Ascending aorta (tissue), 2 donors: ENCODE measurements around the gene ZNF599. TPM values are rescaled to one million over a fixed set of nuclear protein-coding genes. Genes with fewer than 3 reads are reported as not detected.
A peak's percentile ranks its signal among the peaks of the same experiment; 100 is the strongest.

ENCODE experiments used
- DNase-seq, 2 donors: peaks; one replicate each; pipeline ENCODE4 v3.0.0-alpha.2; 2019; ENCODE audit warnings: low spot score in 2 of 2
- H3K27ac ChIP-seq, 2 donors: fragments of 200-600 bp; sonication (generic); one replicate each; pipeline ENCODE4 v1.5.1; 2016 to 2017; ENCODE audit warnings: mild to moderate bottlenecking in 1 of 2
- H3K27me3 ChIP-seq: fragments of 200-600 bp; sonication (generic); one replicate; pipeline ENCODE4 v1.5.1; 2017
- H3K36me3 ChIP-seq, 2 donors: fragments of 200-600 bp; sonication (generic); one replicate each; pipeline ENCODE4 v1.5.1; 2016
- H3K4me1 ChIP-seq, 2 donors: fragments of 200-600 bp; sonication (generic); one replicate each; pipeline ENCODE4 v1.5.1; 2016 to 2017; ENCODE audit warnings: mild to moderate bottlenecking in 1 of 2
- H3K4me3 ChIP-seq, 2 donors: fragments of 200-600 bp; sonication (generic); one replicate each; pipeline ENCODE4 v1.5.1; 2016 to 2017; ENCODE audit warnings: mild to moderate bottlenecking in 1 of 2
- H3K9me3 ChIP-seq, 2 donors: fragments of 200-600 bp; sonication (generic); one replicate each; pipeline ENCODE4 v1.5.1; 2016
- intact Hi-C: fragments of 100-400 bp; cut with DNase I; formaldehyde crosslinking; loops from one replicate; pipeline ENCODE4 v1.15.1; 2023
- total RNA-seq: library from RNA; depleted of rRNA; stranded (reverse); fragments of >200 nt; gene quantifications from one replicate; pipeline ENCODE4 v1.1.0, GENCODE V29; 2016
- TF ChIP-seq, protein P1 (sequence below), 3 experiments: fragments of 200-600 bp in 2 of 3; fragments of 450-650 bp in 1 of 3; sonication (generic) in 2 of 3; IDR thresholded peaks; one replicate each; pipeline ENCODE4 v1.5.1; 2016 to 2019; ENCODE audit warnings: antibody characterized with exemption in 3 of 3, mild to moderate bottlenecking in 1 of 3, moderate library complexity in 1 of 3

The ZNF599 gene
- total RNA-seq = 2.2 TPM

GRCh38 chr19:34772697-34773554, at the start of gene ZNF599:
Gene ZNF599, minus strand, starts transcription at chr19:34773215. Its CDS starts 374 bp downstream, at chr19:34772841.
- Histone ChIP-seq H3K4me1 (peaks cover 0 to 3% of the 10 kb centered on the region in 2 donors), H3K27ac (peak within 1 kb of the TSS; percentile 75 to 80), H3K27me3 (no peaks in the 10 kb centered on the region), H3K36me3 (peaks cover 9 to 24% of the 10 kb centered on the region in 2 donors), H3K4me3 (peak within 1 kb of the TSS; percentile 80 to 89), H3K9me3 (no peaks in the 10 kb centered on the region)
- intact Hi-C loops = loop anchor here (1.0 to 5.0 kb wide), 3 partner anchors 40 to 1714 kb away; partner anchors contain the start of genes SCGB2B2, ZNF302 and ZNF566
- DNase-seq = peak; percentile 57 to 94
- TF ChIP-seq, protein P1, sequence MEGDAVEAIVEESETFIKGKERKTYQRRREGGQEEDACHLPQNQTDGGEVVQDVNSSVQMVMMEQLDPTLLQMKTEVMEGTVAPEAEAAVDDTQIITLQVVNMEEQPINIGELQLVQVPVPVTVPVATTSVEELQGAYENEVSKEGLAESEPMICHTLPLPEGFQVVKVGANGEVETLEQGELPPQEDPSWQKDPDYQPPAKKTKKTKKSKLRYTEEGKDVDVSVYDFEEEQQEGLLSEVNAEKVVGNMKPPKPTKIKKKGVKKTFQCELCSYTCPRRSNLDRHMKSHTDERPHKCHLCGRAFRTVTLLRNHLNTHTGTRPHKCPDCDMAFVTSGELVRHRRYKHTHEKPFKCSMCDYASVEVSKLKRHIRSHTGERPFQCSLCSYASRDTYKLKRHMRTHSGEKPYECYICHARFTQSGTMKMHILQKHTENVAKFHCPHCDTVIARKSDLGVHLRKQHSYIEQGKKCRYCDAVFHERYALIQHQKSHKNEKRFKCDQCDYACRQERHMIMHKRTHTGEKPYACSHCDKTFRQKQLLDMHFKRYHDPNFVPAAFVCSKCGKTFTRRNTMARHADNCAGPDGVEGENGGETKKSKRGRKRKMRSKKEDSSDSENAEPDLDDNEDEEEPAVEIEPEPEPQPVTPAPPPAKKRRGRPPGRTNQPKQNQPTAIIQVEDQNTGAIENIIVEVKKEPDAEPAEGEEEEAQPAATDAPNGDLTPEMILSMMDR (IDR thresholded peaks at IDR 0.05) = no peak

DNA sequence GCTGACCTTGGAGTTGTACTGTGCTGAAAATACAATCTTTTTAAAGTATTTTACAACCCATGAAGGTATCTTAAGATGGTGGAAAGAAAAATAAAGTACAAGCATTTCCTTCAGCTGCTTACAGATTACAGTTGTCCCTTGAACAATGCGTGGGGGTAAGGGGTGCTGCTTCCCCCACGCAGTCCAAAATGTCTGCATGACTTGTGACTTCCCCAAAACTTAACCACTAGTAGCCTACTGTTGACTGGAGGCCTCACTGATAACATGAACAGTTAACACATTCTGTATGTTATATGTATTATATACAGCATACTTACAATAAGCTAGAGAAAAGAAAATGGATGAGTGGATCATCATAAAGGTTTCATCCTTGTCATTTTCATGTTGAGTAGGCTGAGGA, 45.3 kb upstream of the ZNF599 start:
- Histone ChIP-seq H3K27ac (no peak overlapping the region), H3K36me3 (no peaks in the 10 kb centered on the region), H3K4me1 (no peaks in the 10 kb centered on the region), H3K27me3 (no peaks in the 10 kb centered on the region), H3K4me3 (no peak overlapping the region), H3K9me3 (no peaks in the 10 kb centered on the region)
- intact Hi-C loops = no loop called here
- TF ChIP-seq, protein P1 (IDR thresholded peaks at IDR 0.05) = no peak
- DNase-seq = no peak

GRCh38 chr19:34816708-34817107, 43.7 kb upstream of the ZNF599 start:
- no peaks in the 10 kb centered on the region for H3K36me3 ChIP-seq
- DNase-seq = no peak
- no peak overlapping the region for H3K4me3 ChIP-seq
- TF ChIP-seq, protein P1 (IDR thresholded peaks at IDR 0.05) = no peak
- H3K27me3 ChIP-seq = no peaks in the 10 kb centered on the region
- no peaks in the 10 kb centered on the region for H3K9me3 ChIP-seq
- intact Hi-C loops = no loop called here
- no peak overlapping the region for H3K27ac ChIP-seq
- no peaks in the 10 kb centered on the region for H3K4me1 ChIP-seq

- TF ChIP-seq, protein P1 (IDR thresholded peaks at IDR 0.05) = no peak
- no peaks in the 10 kb centered on the region for H3K36me3 ChIP-seq
- no peak overlapping the region for H3K4me3 ChIP-seq
- no peaks in the 10 kb centered on the region for H3K27me3 ChIP-seq
- DNase-seq = no peak
- intact Hi-C loops = no loop called here
- H3K9me3 ChIP-seq = peaks cover 0 to 10% of the 10 kb centered on the region in 2 donors
- no peak overlapping the region for H3K27ac ChIP-seq
- H3K4me1 ChIP-seq = no peaks in the 10 kb centered on the region
These were observed 35.6 kb upstream of the ZNF599 start for GRCh38 chr19:34808566-34808965.

GRCh38 chr19:34806976-34807860, 34.2 kb upstream of the ZNF599 start:
- Histone ChIP-seq H3K4me3 (no peak overlapping the region), H3K36me3 (no peaks in the 10 kb centered on the region), H3K9me3 (peaks cover 0 to 10% of the 10 kb centered on the region in 2 donors), H3K4me1 (no peaks in the 10 kb centered on the region), H3K27ac (no peak overlapping the region), H3K27me3 (no peaks in the 10 kb centered on the region)
- TF ChIP-seq, protein P1 (IDR thresholded peaks at IDR 0.05) = no peak
- intact Hi-C loops = no loop called here
- no peak for DNase-seq
